NB4 (cell line): ENCODE data around the gene NOC2L.
A peak's percentile ranks its signal among the peaks of the same experiment; 100 is the strongest.

ENCODE experiments used
- DNase-seq: peaks from one replicate; pipeline ENCODE4 v3.0.0; 2010; ENCODE audit warnings: low read depth
- H3K4me3 ChIP-seq: one replicate; pipeline ENCODE4 v1.5.1; 2011; ENCODE audit warnings: mild to moderate bottlenecking, low read depth, low read length, moderate library complexity
- CTCF ChIP-seq: IDR thresholded peaks from one replicate; pipeline ENCODE4 v1.5.1; 2012; ENCODE audit warnings: low read depth, low read length
- MAX ChIP-seq: IDR thresholded peaks from 2 replicates; pipeline ENCODE4 v1.6.1; 2011; ENCODE audit warnings: low read depth, low read length
- MYC ChIP-seq: IDR thresholded peaks from 2 replicates; pipeline ENCODE4 v1.6.1; 2011; ENCODE audit warnings: low read depth, low read length
- POLR2A ChIP-seq: IDR thresholded peaks from 2 replicates; pipeline ENCODE4 v1.6.1; 2011; ENCODE audit warnings: mild to moderate bottlenecking; ENCODE audit not compliant: insufficient read length; ENCODE audit errors: extremely low read depth

Gene NOC2L

GRCh38 chr1:958823-959730, at the start of gene NOC2L:
Gene NOC2L, minus strand, starts transcription at chr1:959256. Its CDS starts 16 bp downstream, at chr1:959240.
- peak; percentile 88 for TF ChIP-seq MYC
- TF ChIP-seq POLR2A: peak; percentile 57
- TF ChIP-seq MAX: peak; percentile 65
- TF ChIP-seq CTCF: no peak

GRCh38 chr1:1006305-1007159, 47.5 kb upstream of the NOC2L start:
- H3K4me3 ChIP-seq: no peak overlapping the region
- DNase-seq: no peak
- TF ChIP-seq POLR2A (no peak), MAX (no peak), CTCF (no peak), MYC (no peak)

More at GRCh38 chr1:958823-959730, at the start of gene NOC2L:
- peak; percentile 90 for DNase-seq
- H3K4me3 ChIP-seq: peak within 1 kb of the TSS; percentile 98

- DNase-seq: no peak
- TF ChIP-seq MYC (no peak), CTCF (no peak), POLR2A (no peak), MAX (no peak)
- H3K4me3 ChIP-seq: no peak overlapping the region
Observed at GRCh38 chr1:1005774-1006304, 46.8 kb upstream of the NOC2L start.

- peak; percentile 63 for DNase-seq
- no peak overlapping the region for H3K4me3 ChIP-seq
- TF ChIP-seq MAX (no peak), CTCF (no peak), POLR2A (no peak), MYC (no peak)
Observed at GRCh38 chr1:1004780-1005697, 46.0 kb upstream of the NOC2L start.

GRCh38 chr1:1004420-1004779, 45.3 kb upstream of the NOC2L start:
- no peak for DNase-seq
- no peak overlapping the region for H3K4me3 ChIP-seq
- TF ChIP-seq MAX (no peak), CTCF (no peak), MYC (no peak), POLR2A (no peak)
